HG03342 (cell line): Measurements from ENCODE around the gene KLHL8.

Source experiments
- ATAC-seq: cut with Tn5 transposase; IDR thresholded peaks from one replicate; pipeline ENCODE4 v1.9.1; 2021; ENCODE audit warnings: mild to moderate bottlenecking, moderate library complexity; ENCODE audit not compliant: unreplicated experiment

The KLHL8 gene

GRCh38 chr4:87220094-87220822 lies at the start of gene KLHL8:
Gene KLHL8 (minus strand): TSS chr4:87220618. CDS start chr4:87195539, 25,079 bp downstream.
- ATAC-seq, result peak; percentile 88

GRCh38 chr4:87270144-87270543 lies 49.7 kb upstream of the KLHL8 start:
- peak; percentile 43 for ATAC-seq

DNA sequence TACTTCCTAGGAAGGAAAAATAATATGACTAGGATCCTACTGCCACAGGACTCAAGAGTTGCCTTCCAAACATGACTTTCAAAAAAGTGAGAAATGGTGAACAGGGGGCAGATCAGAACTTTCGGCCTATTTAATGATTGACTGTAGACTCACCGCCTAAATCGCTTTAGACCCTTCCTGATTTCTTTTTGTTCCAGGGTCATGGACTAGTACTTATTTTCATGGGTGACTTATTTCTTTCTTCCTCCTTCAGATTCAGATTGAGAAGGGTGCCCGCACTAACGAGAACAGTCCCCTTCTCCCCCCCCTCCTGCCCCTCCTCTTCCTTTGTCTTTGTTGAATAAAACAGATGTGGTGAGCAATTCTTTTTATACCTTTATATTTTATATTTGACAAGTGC lies 48.0 kb upstream of the KLHL8 start:
- no peak for ATAC-seq

- no peak for ATAC-seq
These were observed 46.6 kb upstream of the KLHL8 start for GRCh38 chr4:87266986-87267385.

GRCh38 chr4:87262886-87263285 lies 42.5 kb upstream of the KLHL8 start:
- ATAC-seq, result no peak

DNA sequence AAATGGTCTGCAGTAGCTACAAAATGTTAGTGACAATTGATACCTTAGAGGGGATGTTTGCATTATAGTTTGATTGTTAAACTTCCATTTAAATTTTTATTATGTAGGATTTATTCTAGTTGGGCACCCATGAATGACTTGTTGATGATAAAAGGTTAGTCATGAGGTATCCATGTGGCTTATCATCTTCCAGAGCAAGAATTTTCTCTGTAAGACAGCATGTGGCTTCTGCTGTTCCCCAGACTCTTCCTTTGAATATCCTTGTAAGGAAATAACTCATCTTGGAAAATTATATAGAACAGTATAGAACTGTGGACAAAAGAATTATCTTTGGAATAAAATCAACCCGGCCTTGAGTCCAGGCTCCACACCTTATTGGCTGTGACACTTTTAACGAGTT lies 40.1 kb upstream of the KLHL8 start:
- ATAC-seq, result no peak

- no peak for ATAC-seq
These were observed 38.3 kb upstream of the KLHL8 start for GRCh38 chr4:87258677-87259076.

DNA sequence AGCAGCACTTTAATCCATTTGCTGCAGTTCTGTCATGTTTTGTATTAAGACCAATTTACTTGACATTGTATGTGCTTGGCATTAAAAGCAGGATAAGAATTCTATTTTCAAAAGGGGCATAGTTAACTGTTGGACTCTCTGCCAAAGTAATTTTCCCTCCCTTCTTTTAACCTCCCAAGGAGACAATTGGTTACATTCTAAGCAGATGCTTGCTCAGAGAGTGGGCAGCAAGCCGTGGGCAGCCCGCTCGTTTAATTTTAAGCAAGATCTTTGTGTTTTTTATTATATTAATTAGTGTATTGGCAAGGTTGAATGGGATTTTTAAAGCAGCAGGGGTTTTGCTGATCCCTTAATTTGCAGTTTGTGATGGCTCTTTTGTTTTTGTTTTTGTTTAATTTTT lies 37.1 kb upstream of the KLHL8 start:
- ATAC-seq, result no peak

DNA sequence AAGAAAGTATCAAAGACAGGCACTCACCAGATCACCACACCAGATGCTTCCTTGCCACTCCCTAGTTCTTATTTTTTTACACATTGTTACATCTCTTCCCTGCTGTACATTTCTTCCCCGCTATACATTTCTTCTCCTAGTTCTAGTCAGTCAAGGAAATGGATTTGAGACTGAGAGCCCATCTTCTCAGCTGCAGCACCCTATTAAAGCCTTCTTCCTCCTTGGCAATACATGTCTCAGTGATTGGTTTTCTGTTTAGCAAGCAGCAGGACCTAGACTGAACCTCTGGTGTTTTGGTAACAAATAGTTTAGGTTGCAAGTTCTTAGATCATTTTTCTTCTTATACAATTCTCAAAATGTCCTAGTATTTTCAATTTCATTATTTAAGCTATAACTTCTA lies 35.3 kb upstream of the KLHL8 start:
- ATAC-seq, result no peak

- ATAC-seq, result no peak
These were observed 30.7 kb upstream of the KLHL8 start for GRCh38 chr4:87251106-87251505.

- no peak for ATAC-seq
These were observed 29.9 kb upstream of the KLHL8 start for GRCh38 chr4:87250294-87250693.

DNA sequence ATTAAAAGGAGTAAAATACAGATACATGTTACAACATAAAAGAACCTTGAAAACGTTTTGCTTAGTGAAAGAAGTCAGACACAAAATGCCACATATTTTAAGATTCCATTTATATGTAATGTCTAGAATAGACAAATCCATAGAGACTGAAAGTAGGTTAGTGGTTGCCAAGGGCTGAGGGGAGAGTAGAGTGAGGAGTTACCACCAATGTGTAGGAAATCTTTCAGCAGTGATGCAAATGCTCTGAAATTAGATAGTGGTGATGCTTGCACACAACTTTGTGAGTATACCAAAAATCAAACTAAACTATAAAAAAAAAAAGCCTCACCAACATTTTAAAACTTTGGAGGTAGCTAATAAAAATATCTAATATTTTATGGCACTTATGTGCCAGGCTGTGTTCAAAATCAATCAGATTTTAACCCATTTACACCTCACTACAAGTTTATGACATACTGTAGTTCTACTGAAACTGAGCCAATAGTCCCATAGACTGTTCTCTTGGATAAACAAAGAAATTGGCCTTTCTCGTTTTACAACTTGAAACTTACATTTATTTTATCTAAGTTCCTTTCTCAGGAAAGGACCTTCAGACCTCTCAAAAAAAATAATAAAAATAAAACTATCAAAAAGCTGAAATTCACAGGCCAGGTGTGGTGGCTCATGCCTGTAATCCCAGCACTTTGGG lies 29.1 kb upstream of the KLHL8 start:
- no peak for ATAC-seq

DNA sequence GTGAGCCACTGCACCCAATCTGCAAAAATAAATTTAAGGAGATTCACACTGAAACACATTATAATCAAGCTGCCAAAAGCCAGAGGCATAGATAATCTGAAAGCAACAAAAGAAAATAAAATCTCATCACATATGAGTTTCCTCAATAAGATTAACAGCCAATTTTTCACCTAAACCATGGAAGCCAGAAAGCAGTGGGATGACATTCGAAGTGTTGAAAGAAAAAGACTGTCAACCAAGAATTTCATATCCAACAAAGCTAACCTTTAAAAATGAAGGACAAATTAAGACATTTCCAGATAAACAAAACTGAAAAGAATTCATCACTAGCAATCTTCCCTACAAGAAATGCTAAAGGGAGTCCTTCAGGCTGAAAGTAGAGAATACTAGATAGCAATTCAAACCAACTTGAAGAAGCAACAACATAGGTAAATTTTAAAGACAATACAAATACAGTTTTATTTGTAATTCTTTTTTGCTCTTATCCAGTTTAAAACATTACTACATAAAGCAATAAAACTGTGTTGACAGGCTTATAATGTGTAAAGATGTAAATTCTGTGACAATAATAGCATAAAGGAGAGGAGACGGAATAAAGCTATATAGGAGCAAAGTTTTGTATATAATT lies 23.1 kb upstream of the KLHL8 start:
- no peak for ATAC-seq

DNA sequence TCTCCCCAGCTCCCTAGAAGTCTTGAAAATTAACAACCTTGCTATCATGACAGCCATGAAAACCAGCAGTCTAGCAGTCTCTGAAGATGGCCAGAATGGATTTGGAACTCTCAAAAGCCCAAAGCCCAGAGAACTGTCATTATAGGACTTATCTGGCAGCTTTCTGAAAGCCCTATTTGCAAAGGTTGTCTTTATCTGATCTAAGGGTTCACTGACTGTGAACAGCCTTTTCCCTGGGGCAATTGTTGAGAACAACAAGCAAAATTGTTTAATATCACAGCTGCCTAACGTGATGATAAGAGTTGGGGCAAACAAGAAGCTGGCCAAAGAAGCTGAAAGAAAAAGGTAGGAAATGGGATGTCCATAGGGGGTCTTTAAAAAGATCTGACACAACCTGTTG lies 20.9 kb upstream of the KLHL8 start:
- no peak for ATAC-seq

GRCh38 chr4:87240341-87240740 lies 19.9 kb upstream of the KLHL8 start:
- ATAC-seq, result no peak

DNA sequence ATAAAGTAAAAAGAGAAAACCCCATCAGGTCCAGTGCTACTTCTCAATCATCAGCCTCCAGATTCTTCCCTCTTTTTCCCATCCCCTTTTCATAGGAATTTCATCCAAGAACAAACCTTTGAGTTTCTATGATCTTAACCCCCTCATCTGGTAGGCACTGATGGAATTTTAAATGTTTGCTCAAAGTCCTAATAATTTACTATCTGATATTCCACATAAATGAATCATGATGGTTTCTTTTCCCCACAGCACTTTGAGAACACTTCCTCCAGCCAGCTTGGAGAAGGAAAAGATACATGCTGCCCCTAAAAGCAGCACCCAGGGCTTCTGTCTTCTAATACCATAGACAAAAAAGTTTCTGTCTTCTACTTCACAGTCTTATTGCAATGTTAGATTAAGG lies 19.4 kb upstream of the KLHL8 start:
- no peak for ATAC-seq

GRCh38 chr4:87239194-87239593 lies 18.8 kb upstream of the KLHL8 start:
- ATAC-seq, result no peak

- no peak for ATAC-seq
These were observed 16.4 kb upstream of the KLHL8 start for GRCh38 chr4:87236861-87237260.

DNA sequence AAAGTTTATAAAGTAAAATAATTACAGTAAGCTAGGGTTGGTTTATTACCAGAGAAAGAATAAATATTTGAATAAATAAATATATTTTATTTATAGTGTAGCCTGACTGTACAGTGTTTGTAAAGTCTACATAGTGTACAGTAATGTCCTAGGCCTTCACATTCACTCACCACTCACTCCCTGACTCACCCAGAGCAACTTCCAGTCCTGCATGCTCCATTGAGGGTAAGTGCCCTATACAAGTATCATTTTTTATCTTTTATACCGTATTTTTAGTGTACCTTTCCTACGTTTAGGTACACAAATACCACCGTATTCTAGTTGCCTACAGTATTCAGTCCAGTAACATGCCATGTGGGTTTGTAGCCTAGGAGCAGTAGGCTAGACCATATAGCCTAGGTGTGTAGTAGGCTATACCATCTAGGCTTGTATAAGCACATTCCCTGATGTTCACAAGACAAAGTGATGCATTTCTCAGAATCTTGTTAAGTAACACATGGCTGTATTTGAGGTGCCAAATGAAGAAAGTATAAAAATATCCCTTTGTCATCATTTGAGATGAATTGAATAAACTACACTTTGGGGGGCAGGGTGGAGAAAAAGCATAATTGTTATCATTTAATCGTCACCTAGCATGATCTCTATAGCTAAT lies 14.7 kb upstream of the KLHL8 start:
- no peak for ATAC-seq

- ATAC-seq, result no peak
These were observed 11.8 kb upstream of the KLHL8 start for GRCh38 chr4:87232216-87232615.

DNA sequence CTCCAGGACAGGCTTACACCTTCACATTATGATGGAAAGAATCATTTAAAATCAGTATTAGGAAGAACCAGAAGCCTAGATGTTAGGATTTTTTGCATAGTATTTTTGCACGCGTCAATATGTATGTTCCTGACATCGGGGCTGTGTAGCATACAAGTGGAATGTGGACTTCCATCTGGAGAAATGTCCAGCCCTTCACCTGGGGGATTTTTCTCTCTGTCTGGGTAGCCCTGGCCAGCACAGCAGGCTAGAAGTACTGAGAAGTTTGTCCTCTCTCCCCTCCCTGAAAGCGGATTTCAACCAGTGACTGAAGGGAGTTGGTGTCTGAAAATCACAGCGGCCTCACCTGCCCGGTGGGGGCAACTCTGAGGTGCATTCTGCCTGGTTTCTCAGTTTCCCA lies 10.4 kb upstream of the KLHL8 start:
- ATAC-seq, result no peak

- ATAC-seq, result no peak
These were observed 9.6 kb upstream of the KLHL8 start for GRCh38 chr4:87229979-87230378.
